Measurements from ENCODE around the gene RAD51B. TPM values are rescaled to one million over a fixed set of nuclear protein-coding genes. Genes with fewer than 3 reads are reported as not detected.
A peak's percentile ranks its signal among the peaks of the same experiment; 100 is the strongest.

The RAD51B gene
- total RNA-seq, 2 donors from 2014 or later, result 22.8 to 33.8 TPM

- WGBS, 2 experiments (ENCODE audit: insufficient coverage in 1 of 2, insufficient read length in 1 of 2), result 75 to 98% methylated on average over 1 to 2 of the region's 2 CpGs
- Histone ChIP-seq H3K4me3 (ENCODE audit: low read length) (no peak overlapping the region), H3K36me3 (ENCODE audit: control insufficient read depth, insufficient read depth, low read length) (no peaks in the 10 kb centered on the region), H3K9ac (ENCODE audit: extremely low read depth, low read length, poor library complexity, severe bottlenecking) (no peak overlapping the region), H3K27me3 (ENCODE audit: control insufficient read depth, insufficient read depth, low read length, poor library complexity, severe bottlenecking) (no peaks in the 10 kb centered on the region), H3K27ac (ENCODE audit: low read depth, low read length) (no peak overlapping the region), H3K9me3 (ENCODE audit: control insufficient read depth, low read length) (peaks cover 7% of the 10 kb centered on the region), H3K4me1 (ENCODE audit: control insufficient read depth, insufficient read depth, low read length) (no peaks in the 10 kb centered on the region)
- Mint-ChIP-seq H3K36me3 (ENCODE audit: low read depth) (no peaks in the 10 kb centered on the region), H3K27ac (no peak overlapping the region), H3K27me3 (ENCODE audit: insufficient read depth) (no peaks in the 10 kb centered on the region), H3K4me1 (peaks cover 29% of the 10 kb centered on the region), H3K9me3 (peaks cover 6% of the 10 kb centered on the region), H3K4me3 (no peak overlapping the region)
- DNase-seq, result no peak
- no peak for TF ChIP-seq CTCF (conservative IDR thresholded peaks at IDR 0.05)
Observed at GRCh38 chr14:68373847-68374444, 554.4 kb downstream of the RAD51B start.

DNA sequence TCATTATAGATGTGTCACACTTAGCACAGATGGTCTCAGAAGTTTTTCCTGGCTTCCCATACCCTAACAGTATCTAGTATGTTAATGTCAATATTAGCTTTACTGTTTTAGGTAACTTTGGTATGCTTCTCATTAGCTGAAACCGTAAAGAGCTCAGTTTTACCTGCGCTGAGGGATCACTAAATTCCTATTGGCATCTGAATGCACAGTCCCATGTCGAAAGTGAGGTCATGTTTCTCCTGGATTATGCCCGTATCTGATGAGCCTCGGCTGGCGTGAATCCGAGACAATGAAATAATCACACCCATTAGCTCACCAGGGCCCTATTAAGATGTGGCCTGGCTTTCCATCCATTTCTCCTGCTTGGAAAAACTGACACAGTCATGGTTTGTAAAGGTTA, 555.1 kb downstream of the RAD51B start:
- H3K27me3 ChIP-seq (ENCODE audit: control insufficient read depth, insufficient read depth, low read length, poor library complexity, severe bottlenecking), result no peaks in the 10 kb centered on the region
- no peak for DNase-seq
- 75 to 81% methylated on average over 3 to 7 of the region's 7 CpGs for WGBS, 2 experiments (ENCODE audit: insufficient coverage in 1 of 2, insufficient read length in 1 of 2)
- Mint-ChIP-seq H3K4me3 (no peak overlapping the region), H3K27ac (no peak overlapping the region), H3K27me3 (ENCODE audit: insufficient read depth) (no peaks in the 10 kb centered on the region), H3K9me3 (peaks cover 6% of the 10 kb centered on the region), H3K36me3 (ENCODE audit: low read depth) (no peaks in the 10 kb centered on the region), H3K4me1 (peaks cover 29% of the 10 kb centered on the region)
- H3K9ac ChIP-seq (ENCODE audit: extremely low read depth, low read length, poor library complexity, severe bottlenecking), result no peak overlapping the region
- no peaks in the 10 kb centered on the region for H3K4me1 ChIP-seq (ENCODE audit: control insufficient read depth, insufficient read depth, low read length)
- no peaks in the 10 kb centered on the region for H3K36me3 ChIP-seq (ENCODE audit: control insufficient read depth, insufficient read depth, low read length)
- H3K27ac ChIP-seq (ENCODE audit: low read depth, low read length), result no peak overlapping the region
- peaks cover 7% of the 10 kb centered on the region for H3K9me3 ChIP-seq (ENCODE audit: control insufficient read depth, low read length)
- no peak overlapping the region for H3K4me3 ChIP-seq (ENCODE audit: low read length)
- no peak for TF ChIP-seq CTCF (conservative IDR thresholded peaks at IDR 0.05)

- H3K4me1 Mint-ChIP-seq, result peaks cover 27% of the 10 kb centered on the region
- H3K4me3 Mint-ChIP-seq, result no peak overlapping the region
- peak overlapping the region; percentile 6 for H3K27ac Mint-ChIP-seq
- Histone ChIP-seq H3K27me3 (ENCODE audit: control insufficient read depth, insufficient read depth, low read length, poor library complexity, severe bottlenecking) (no peaks in the 10 kb centered on the region), H3K4me3 (ENCODE audit: low read length) (no peak overlapping the region), H3K4me1 (ENCODE audit: control insufficient read depth, insufficient read depth, low read length) (no peaks in the 10 kb centered on the region), H3K9ac (ENCODE audit: extremely low read depth, low read length, poor library complexity, severe bottlenecking) (no peak overlapping the region), H3K9me3 (ENCODE audit: control insufficient read depth, low read length) (peaks cover 7% of the 10 kb centered on the region), H3K27ac (ENCODE audit: low read depth, low read length) (no peak overlapping the region), H3K36me3 (ENCODE audit: control insufficient read depth, insufficient read depth, low read length) (no peaks in the 10 kb centered on the region)
- H3K9me3 Mint-ChIP-seq, result peaks cover 6% of the 10 kb centered on the region
- no peak for TF ChIP-seq CTCF (conservative IDR thresholded peaks at IDR 0.05)
- 80 to 81% methylated on average over 1 to 4 of the region's 4 CpGs for WGBS, 2 experiments (ENCODE audit: insufficient coverage in 1 of 2, insufficient read length in 1 of 2)
- H3K36me3 Mint-ChIP-seq (ENCODE audit: low read depth), result no peaks in the 10 kb centered on the region
- no peaks in the 10 kb centered on the region for H3K27me3 Mint-ChIP-seq (ENCODE audit: insufficient read depth)
- DNase-seq, result no peak
Observed at GRCh38 chr14:68375376-68375775, 555.8 kb downstream of the RAD51B start.

Measured in endodermal cell (in vitro differentiated cells).